ENCODE results near the gene TP53INP2. TPM values are rescaled to one million over a fixed set of nuclear protein-coding genes. Genes with fewer than 3 reads are reported as not detected.

TP53INP2 gene
- total and polyA plus RNA-seq, 9 of the 15 experiments (the other 6 are each of a cell fraction or from before 2014, with no cell fraction given) = 0.43 to 5.0 (median 1.3) TPM

GRCh38 chr20:34680586-34681175, 23.5 kb upstream of the TP53INP2 start (continued):
- TF ChIP-seq ZNF639 (CRISPR knock-in tag; conservative IDR thresholded peaks at IDR 0.05 in 1 of 2, IDR thresholded peaks at IDR 0.05 in 1 of 2) = no peak
- no peak for TF ChIP-seq SRF (CRISPR knock-in tag; IDR thresholded peaks at IDR 0.05)
- TF ChIP-seq TAF15 (IDR thresholded peaks at IDR 0.05; ENCODE audit: low read depth, low read length) = no peak
- no peak for TF ChIP-seq IRF2 (CRISPR knock-in tag; IDR thresholded peaks at IDR 0.05)
- no peak for TF ChIP-seq HMGXB4 (CRISPR knock-in tag; IDR thresholded peaks at IDR 0.05)
- TF ChIP-seq ZNF318 (IDR thresholded peaks at IDR 0.05; ENCODE audit: borderline replicate concordance in 1 of 2, low read depth in 1 of 2) = peak in 1 of 2 experiments; percentile 79; a peak in 2 of 4 replicates
- TF ChIP-seq ZNF436 (CRISPR knock-in tag; IDR thresholded peaks at IDR 0.05) = no peak
- no peak for TF ChIP-seq PKNOX1 (IDR thresholded peaks at IDR 0.05)
- TF ChIP-seq BRF1 (IDR thresholded peaks at IDR 0.05; ENCODE audit: borderline replicate concordance, extremely low read depth, insufficient read length) = no peak
- no peak for TF ChIP-seq ZBTB34 (CRISPR knock-in tag; IDR thresholded peaks at IDR 0.05)
- peak; percentile 50 for TF ChIP-seq EP400 (IDR thresholded peaks at IDR 0.05)
- no peak for TF ChIP-seq ZNF766 (CRISPR knock-in tag; conservative IDR thresholded peaks at IDR 0.05)
